HT1080 (cell line): ENCODE results near the gene SHISAL1. TPM values are rescaled to one million over a fixed set of nuclear protein-coding genes. Genes with fewer than 3 reads are reported as not detected.

Experiments used
- DNase-seq: peaks from one replicate; pipeline ENCODE4 v3.0.0-alpha.2; 2015; ENCODE audit warnings: low read depth
- total RNA-seq: library from RNA; depleted of rRNA; stranded (reverse); fragments of >200 nt; shearing (Covaris generic); gene quantifications from 2 replicates; pipeline ENCODE4 v1.2.3, GENCODE V29; 2014; rRNA removed

The SHISAL1 gene
- total RNA-seq, 1 experiment from 2014 or later: 2.1 TPM

DNA sequence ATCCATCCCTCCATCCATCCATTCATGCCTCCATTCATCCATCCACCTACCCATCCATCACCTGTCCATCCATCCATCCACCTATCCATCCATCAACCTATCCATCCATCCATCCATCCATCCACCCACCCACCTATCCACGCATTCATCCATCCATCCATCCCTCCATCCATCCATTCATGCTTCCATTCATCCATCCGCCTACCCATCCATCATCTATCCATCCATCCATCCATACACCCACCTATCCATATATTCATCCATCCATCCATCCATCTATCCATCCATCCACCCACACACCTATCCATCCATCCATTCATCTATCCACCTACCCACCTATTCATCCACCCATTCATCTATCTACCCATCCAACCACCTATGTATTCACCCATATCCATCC lies 118.2 kb downstream of the SHISAL1 start:
- no peak for DNase-seq

Other genes starting within 250 kb of the SHISAL1 start
- 0.24 and 0.50 TPM in 2 replicates for gene PARVG, start 132.0 kb downstream of the SHISAL1 start, total RNA-seq
- 12.7 and 14.4 TPM in 2 replicates for gene RTL6, start 185.3 kb upstream of the SHISAL1 start, total RNA-seq